SH-SY5Y (cell line): ENCODE measurements around the gene MYO7B.

Experiments
- GATA2 ChIP-seq: IDR thresholded peaks from 2 replicates; pipeline ENCODE4 v1.6.1; 2011; ENCODE audit warnings: mild to moderate bottlenecking, low read depth, low read length
- GATA3 ChIP-seq: IDR thresholded peaks from 2 replicates; pipeline ENCODE4 v1.6.1; 2011; ENCODE audit warnings: low read depth, mild to moderate bottlenecking, low read length, moderate library complexity

GRCh38 chr2:127618551-127619202, 83.2 kb downstream of the MYO7B start:
- no peak for TF ChIP-seq GATA3
- TF ChIP-seq GATA2 = no peak
